ENCODE data around the gene CA6.

- TF ChIP-seq ZFP36 (IDR thresholded peaks at IDR 0.05; ENCODE audit: borderline replicate concordance, partially characterized antibody) = no peak
- TF ChIP-seq USF2 (IDR thresholded peaks at IDR 0.05) = no peak
- TF ChIP-seq FOXS1 (CRISPR knock-in tag; IDR thresholded peaks at IDR 0.05) = no peak
- TF ChIP-seq CTCF (IDR thresholded peaks at IDR 0.05) = peak; percentile 72
- no peak for TF ChIP-seq CBX2 (IDR thresholded peaks at IDR 0.05; ENCODE audit: borderline replicate concordance, low read depth)
- TF ChIP-seq ZC3H11A (IDR thresholded peaks at IDR 0.05) = no peak
- TF ChIP-seq MAFK (IDR thresholded peaks at IDR 0.05; ENCODE audit: partially characterized antibody) = no peak
Measured at GRCh38 chr1:9004700-9005394, 59.2 kb downstream of the CA6 start.

All from A549 (cell line).